SK-N-SH (cell line): ENCODE measurements around the gene LRP4. TPM values are rescaled to one million over a fixed set of nuclear protein-coding genes. Genes with fewer than 3 reads are reported as not detected.

ENCODE experiments used
- CTCF ChIA-PET: fragments of 300-600, 350-600 bp; formaldehyde crosslinking; extraction: SDS; loops from one replicate; lab custom pipeline; 2021; lab: Yijun Ruan, JAX
- POLR2A ChIA-PET: fragments of 350-600 bp; sonication (Branson Sonifier 250); formaldehyde crosslinking; extraction: SDS; loops from one replicate; lab custom pipeline; 2020; ENCODE audit warnings: antibody characterized with exemption, inconsistent platforms; lab: Yijun Ruan, JAX
- DNase-seq: peaks from one replicate; pipeline ENCODE4 v3.0.0; 2012
- H2AFZ ChIP-seq: fragments of 200-600 bp; sonication (generic); 2 replicates; pipeline ENCODE4 v1.8.1; 2016; ENCODE audit warnings: antibody characterized with exemption, mild to moderate bottlenecking, low read depth
- H3F3A ChIP-seq: fragments of 200-600 bp; sonication (generic); replicated peaks from 2 replicates; pipeline ENCODE3; 2016; ENCODE audit warnings: antibody characterized with exemption, mild to moderate bottlenecking; ENCODE audit not compliant: insufficient read depth
- H3K27ac ChIP-seq, 2 experiments: fragments of 200-500 bp in 1 of 2; fragments of 200-600 bp in 1 of 2; sonication (Bioruptor generic) in 1 of 2; sonication (generic), shearing (Covaris generic) in 1 of 2; 2 replicates each; pipeline versions ENCODE4 v1.5.1 to v1.6.1; 2014 to 2016; ENCODE audit warnings: low read depth in 2 of 2, inconsistent platforms in 1 of 2, low read length in 1 of 2, mild to moderate bottlenecking in 1 of 2, mixed read lengths in 1 of 2
- H3K27me3 ChIP-seq: fragments of 200-600 bp; sonication (generic), shearing (Covaris generic); 2 replicates; pipeline ENCODE4 v1.6.1; 2016; ENCODE audit warnings: mixed run types; ENCODE audit not compliant: insufficient read depth
- H3K36me3 ChIP-seq, 2 experiments: fragments of 200-500 bp in 1 of 2; fragments of 200-600 bp in 1 of 2; sonication (Bioruptor generic) in 1 of 2; sonication (generic) in 1 of 2; replicated peaks in 1 of 2; 2 replicates each; pipeline versions ENCODE3 to v1.5.1; 2014 to 2016; ENCODE audit warnings: low read length in 1 of 2, mild to moderate bottlenecking in 1 of 2; ENCODE audit not compliant: insufficient read depth in 2 of 2, control insufficient read depth in 1 of 2
- H3K4me1 ChIP-seq, 2 experiments: fragments of 200-500 bp in 1 of 2; fragments of 200-600 bp in 1 of 2; sonication (Bioruptor generic) in 1 of 2; sonication (generic), shearing (Covaris generic) in 1 of 2; 2 replicates each; pipeline versions ENCODE4 v1.5.1 to v1.6.1; 2014 to 2016; ENCODE audit warnings: low read depth in 1 of 2, low read length in 1 of 2, mixed run types in 1 of 2; ENCODE audit not compliant: insufficient read depth in 2 of 2, control insufficient read depth in 1 of 2
- H3K4me2 ChIP-seq: fragments of 200-600 bp; sonication (generic), shearing (Covaris generic); 2 replicates; pipeline ENCODE4 v1.6.1; 2017; ENCODE audit warnings: mixed run types
- H3K4me3 ChIP-seq, 2 experiments: fragments of 200-500 bp in 1 of 2; fragments of 200-600 bp in 1 of 2; sonication (Bioruptor generic) in 1 of 2; sonication (generic), shearing (Covaris generic) in 1 of 2; 2 replicates each; pipeline versions ENCODE4 v1.5.1 to v1.8.1; 2014 to 2016; ENCODE audit warnings: low read depth in 2 of 2, inconsistent platforms in 1 of 2, low read length in 1 of 2, mild to moderate bottlenecking in 1 of 2, mixed read lengths in 1 of 2, moderate library complexity in 1 of 2
- H3K79me2 ChIP-seq: fragments of 200-600 bp; sonication (generic); 2 replicates; pipeline ENCODE4 v1.8.1; 2017; ENCODE audit warnings: mild to moderate bottlenecking; ENCODE audit not compliant: insufficient read depth
- H3K9ac ChIP-seq: fragments of 200-600 bp; sonication (generic); 2 replicates; pipeline ENCODE4 v1.6.1; 2017; ENCODE audit warnings: mixed run types
- H3K9me2 ChIP-seq: fragments of 200-600 bp; sonication (generic); 2 replicates; pipeline ENCODE4 v1.6.1; 2017; ENCODE audit warnings: mixed run types
- H3K9me3 ChIP-seq: fragments of 200-600 bp; sonication (generic); 2 replicates; pipeline ENCODE4 v1.6.1; 2017; ENCODE audit warnings: mixed run types, mild to moderate bottlenecking, moderate library complexity
- H4K20me1 ChIP-seq: fragments of 200-600 bp; sonication (generic); 2 replicates; pipeline ENCODE4 v1.6.1; 2017; ENCODE audit warnings: mild to moderate bottlenecking, mixed run types; ENCODE audit not compliant: insufficient read depth
- CTCF ChIP-seq: fragments of 200-600 bp; sonication (generic); IDR thresholded peaks from 2 replicates; pipeline ENCODE4 v1.6.1; 2017; ENCODE audit warnings: antibody characterized with exemption, mild to moderate bottlenecking, moderate library complexity
- ELF1 ChIP-seq: IDR thresholded peaks from 2 replicates; pipeline ENCODE4 v1.4.0; 2012
- FOXJ3 ChIP-seq: sonication (generic); formaldehyde crosslinking; IDR thresholded peaks from 2 replicates; pipeline ENCODE4 v1.5.1; 2020; ENCODE audit warnings: mild to moderate bottlenecking, missing genetic modification reagents
- GATA2 ChIP-seq: sonication (generic); formaldehyde crosslinking; IDR thresholded peaks from 2 replicates; pipeline ENCODE4 v1.5.0; 2020; ENCODE audit warnings: mild to moderate bottlenecking, missing genetic modification reagents
- IRF3 ChIP-seq: fragments of 150-350 bp; IDR thresholded peaks from 2 replicates; pipeline ENCODE4 v1.6.1; 2016; ENCODE audit warnings: mild to moderate bottlenecking, low read depth, low read length
- MAX ChIP-seq: IDR thresholded peaks from 2 replicates; pipeline ENCODE4 v1.4.0; 2012; ENCODE audit warnings: low read depth
- MXI1 ChIP-seq: IDR thresholded peaks from 2 replicates; pipeline ENCODE4 v1.6.1; 2012; ENCODE audit warnings: mild to moderate bottlenecking, low read depth, low read length, improper control_type of control experiment
- NFIC ChIP-seq: IDR thresholded peaks from 2 replicates; pipeline ENCODE4 v1.4.0; 2012; ENCODE audit warnings: borderline replicate concordance
- RCOR1 ChIP-seq: fragments of 150-350 bp; IDR thresholded peaks from 2 replicates; pipeline ENCODE4 v1.6.1; 2017; ENCODE audit warnings: antibody characterized with exemption, low read length
- RXRA ChIP-seq: IDR thresholded peaks from 2 replicates; pipeline ENCODE4 v1.4.0; 2012; ENCODE audit warnings: low read depth, mild to moderate bottlenecking, borderline replicate concordance
- TEAD4 ChIP-seq: IDR thresholded peaks from 2 replicates; pipeline ENCODE4 v1.4.0; 2012; ENCODE audit warnings: mild to moderate bottlenecking, borderline replicate concordance; ENCODE audit not compliant: insufficient read depth
- USF1 ChIP-seq: IDR thresholded peaks from 2 replicates; pipeline ENCODE4 v1.4.0; 2012; ENCODE audit warnings: low read depth, borderline replicate concordance
- ZBTB33 ChIP-seq: IDR thresholded peaks from 2 replicates; pipeline ENCODE4 v1.4.0; 2012; ENCODE audit warnings: low read depth, borderline replicate concordance
- WGBS: methylation state at CpG from one replicate; pipeline ENCODE4 v1.1.6; 2017; ENCODE audit warnings: low lambda C conversion rate; 5-methylcytosine and 5-hydroxymethylcytosine counted together
- polyA plus RNA-seq, 3 experiments: library from polyadenylated mRNA; depleted of rRNA; stranded (reverse); fragments of >200 nt; gene quantifications; 2 replicates each; pipeline ENCODE4 v1.2.3, GENCODE V29; 2012
- TF ChIP-seq, protein P1 (sequence below): IDR thresholded peaks from 2 replicates; pipeline ENCODE4; 2012

LRP4 gene
- polyA plus RNA-seq, 1 of the 3 experiments (the other 2 are of a cell fraction): 10.9 TPM

- Histone ChIP-seq H3K27me3 (no peaks in the 10 kb centered on the region), H3K9me2 (no peaks in the 10 kb centered on the region), H3K79me2 (peaks cover 58% of the 10 kb centered on the region), H3K27ac (no peak overlapping the region), H3K9ac (no peak overlapping the region), H3F3A (peaks cover 13% of the 10 kb centered on the region), H3K36me3 (peaks cover 16 to 21% of the 10 kb centered on the region in 2 experiments), H3K4me2 (no peak overlapping the region), H3K9me3 (no peaks in the 10 kb centered on the region), H3K4me1 (peaks cover 0 to 7% of the 10 kb centered on the region in 2 experiments; a peak in 3 of 4 replicates), H3K4me3 (no peak overlapping the region), H2AFZ (no peak overlapping the region), H4K20me1 (no peaks in the 10 kb centered on the region)
- POLR2A ChIA-PET: no interaction called here
- CTCF ChIA-PET: interaction anchor here (0.9 to 6.9 kb wide), 5 partner anchors 22 to 553 kb away, joined by 3 to 27 read pairs (median 3); no protein-coding TSS in a partner anchor
- TF ChIP-seq RXRA (no peak), MXI1 (no peak), MAX (no peak), IRF3 (no peak), FOXJ3 (CRISPR knock-in tag) (no peak), CTCF (no peak), NFIC (no peak)
- TF ChIP-seq, protein P1, sequence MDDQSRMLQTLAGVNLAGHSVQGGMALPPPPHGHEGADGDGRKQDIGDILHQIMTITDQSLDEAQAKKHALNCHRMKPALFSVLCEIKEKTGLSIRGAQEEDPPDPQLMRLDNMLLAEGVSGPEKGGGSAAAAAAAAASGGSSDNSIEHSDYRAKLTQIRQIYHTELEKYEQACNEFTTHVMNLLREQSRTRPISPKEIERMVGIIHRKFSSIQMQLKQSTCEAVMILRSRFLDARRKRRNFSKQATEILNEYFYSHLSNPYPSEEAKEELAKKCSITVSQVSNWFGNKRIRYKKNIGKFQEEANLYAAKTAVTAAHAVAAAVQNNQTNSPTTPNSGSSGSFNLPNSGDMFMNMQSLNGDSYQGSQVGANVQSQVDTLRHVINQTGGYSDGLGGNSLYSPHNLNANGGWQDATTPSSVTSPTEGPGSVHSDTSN: no peak
- 88% methylated on average over 6 of the region's 6 CpGs for WGBS
- no peak for DNase-seq
These were observed 23.8 kb upstream of the LRP4 start for GRCh38 chr11:46942172-46942571.

DNA sequence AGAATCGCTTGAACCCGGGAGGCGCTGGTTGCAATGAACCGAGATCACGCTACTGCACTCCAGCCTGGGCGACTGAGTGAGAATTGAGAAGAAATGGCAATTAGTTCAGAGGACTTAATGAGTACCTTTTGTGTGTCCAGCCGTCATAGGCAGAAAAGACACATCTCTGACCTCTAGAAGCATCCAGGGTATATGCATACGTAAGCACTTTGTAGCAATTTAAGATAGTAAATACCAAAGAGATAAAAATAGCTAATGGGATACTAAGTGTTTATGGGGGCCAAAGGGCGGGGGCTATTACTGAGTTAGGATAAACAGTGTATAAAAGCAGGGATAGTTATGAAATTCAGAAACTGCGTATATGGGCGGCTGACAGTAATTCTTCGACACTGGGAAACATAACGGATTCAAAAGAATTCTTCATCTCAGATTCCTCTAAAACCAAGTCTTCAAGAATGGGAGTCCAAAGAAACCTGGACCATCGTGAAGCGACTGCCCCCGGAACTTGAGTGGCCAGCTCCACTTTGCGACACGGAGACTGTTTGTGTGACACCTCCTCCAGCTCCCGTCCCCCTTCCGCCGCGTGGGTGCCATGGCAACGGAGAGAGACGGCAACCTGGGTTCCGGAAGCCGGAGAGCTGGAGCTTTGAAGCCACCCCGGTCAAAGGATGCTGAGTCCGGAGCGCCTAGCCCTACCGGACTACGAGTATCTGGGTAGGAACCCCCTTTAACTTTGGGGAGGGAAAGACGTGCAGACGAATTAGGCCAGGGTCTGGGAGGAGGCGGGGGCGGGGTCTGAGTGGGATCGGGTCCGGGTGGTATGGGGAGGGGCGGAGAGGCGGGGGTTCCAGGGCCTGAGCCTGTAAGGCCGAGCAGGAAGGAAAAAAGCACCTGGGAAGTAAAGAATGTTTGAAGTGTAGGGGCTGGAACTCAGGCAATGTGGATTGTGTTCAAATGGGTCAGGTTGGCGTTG, 18.1 kb upstream of the LRP4 start, which contains the start of gene CSTPP1:
Gene CSTPP1, plus strand, starts transcription at position 624 of the 973 bp plus-strand sequence. Its CDS starts 45 bp downstream, at position 669.
- no peaks in the 10 kb centered on the region for H4K20me1 ChIP-seq
- POLR2A ChIA-PET: interaction anchor here (0.6 to 1.2 kb wide), 7 partner anchors 9 to 642 kb away, joined by 3 to 4 read pairs (median 3); partner anchors contain the start of genes ACP2, KBTBD4 and NDUFS3
- no peaks in the 10 kb centered on the region for H3K27me3 ChIP-seq
- peak; percentile 95 for DNase-seq
- peak within 1 kb of the TSS; percentile 100 for H2AFZ ChIP-seq
- peaks cover 0 to 5% of the 10 kb centered on the region in 2 experiments; a peak in 2 of 4 replicates for H3K4me1 ChIP-seq
- H3K27ac ChIP-seq: peak within 1 kb of the TSS; percentile 72 to 81
- no peaks in the 10 kb centered on the region for H3K9me3 ChIP-seq
- CTCF ChIA-PET: interaction anchor here (0.8 to 2.2 kb wide), 7 partner anchors 16 to 225 kb away, joined by 3 to 12 read pairs (median 3); no protein-coding TSS in a partner anchor
- peak within 1 kb of the TSS; percentile 55 to 73 for H3K4me3 ChIP-seq
- H3F3A ChIP-seq: peaks cover 3% of the 10 kb centered on the region
- peaks cover 5 to 13% of the 10 kb centered on the region in 2 experiments for H3K36me3 ChIP-seq
- 16% methylated on average over 41 of the region's 41 CpGs for WGBS
- peaks cover 41% of the 10 kb centered on the region for H3K79me2 ChIP-seq
- H3K9me2 ChIP-seq: no peaks in the 10 kb centered on the region
- H3K9ac ChIP-seq: peak within 1 kb of the TSS; percentile 74
- peak within 1 kb of the TSS; percentile 78 for H3K4me2 ChIP-seq
- peak; percentile 80 for TF ChIP-seq ELF1
- no peak for TF ChIP-seq TEAD4
- TF ChIP-seq RCOR1: peak; percentile 59; the same call in 1 of the 2 replicates
- no peak for TF ChIP-seq NFIC
- TF ChIP-seq GATA2 (CRISPR knock-in tag): no peak
- no peak for TF ChIP-seq ZBTB33
- TF ChIP-seq IRF3: 0 out of 2 replicates have a peak, but pooled peaks have one; percentile 18
- no peak for TF ChIP-seq USF1
